K562 (cell line): ENCODE measurements around the gene PTPN7. TPM values are rescaled to one million over a fixed set of nuclear protein-coding genes. Genes with fewer than 3 reads are reported as not detected.

Experiments
- BRD9 ChIP-seq: fragments of 450-650 bp; IDR thresholded peaks from 2 replicates; pipeline ENCODE4 v1.6.1; 2018; ENCODE audit warnings: low read depth; ENCODE audit not compliant: partially characterized antibody
- CUX1 ChIP-seq: fragments of 200-800 bp; sonication (Bioruptor generic); IDR thresholded peaks from 2 replicates; pipeline ENCODE4 v1.6.1; 2016; ENCODE audit warnings: missing genetic modification characterization, missing compliant biosample characterization
- HNRNPL ChIP-seq: fragments of 200-400 bp; formaldehyde crosslinking; IDR thresholded peaks from 2 replicates; pipeline ENCODE4 v1.6.1; 2017; ENCODE audit warnings: low read depth, mild to moderate bottlenecking, low read length
- KAT7 ChIP-seq: sonication (generic); formaldehyde crosslinking; IDR thresholded peaks from 2 replicates; pipeline ENCODE4 v1.8.0; 2022; ENCODE audit warnings: missing genetic modification reagents, mild to moderate bottlenecking, borderline replicate concordance
- KLF10 ChIP-seq: fragments of 250-450 bp; sonication (Bioruptor Pico); IDR thresholded peaks from 2 replicates; pipeline ENCODE4 v1.6.1; 2021; ENCODE audit warnings: matching md5 sums
- MEIS2 ChIP-seq: fragments of 450-650 bp; IDR thresholded peaks from 2 replicates; pipeline ENCODE4 v1.6.1; 2014; ENCODE audit warnings: mild to moderate bottlenecking; ENCODE audit not compliant: partially characterized antibody
- TAF9B ChIP-seq: fragments of 450-650 bp; IDR thresholded peaks from 2 replicates; pipeline ENCODE4 v1.6.1; 2018; ENCODE audit warnings: mild to moderate bottlenecking; ENCODE audit not compliant: partially characterized antibody
- TSHZ1 ChIP-seq: fragments of 250-450 bp; sonication (Bioruptor Pico); IDR thresholded peaks from 2 replicates; pipeline ENCODE4 v1.4.0; 2020; ENCODE audit warnings: mild to moderate bottlenecking, moderate library complexity
- ZNF586 ChIP-seq: fragments of 450-650 bp; formaldehyde crosslinking; conservative IDR thresholded peaks from 2 replicates; pipeline ENCODE4 v1.4.0; 2020; ENCODE audit warnings: mild to moderate bottlenecking, moderate library complexity
- ZNF75A ChIP-seq: fragments of 450-650 bp; formaldehyde crosslinking; IDR thresholded peaks from 2 replicates; pipeline ENCODE4 v1.4.0; 2020; ENCODE audit warnings: mild to moderate bottlenecking
- polyA plus RNA-seq, 8 experiments: library from polyadenylated mRNA; depleted of rRNA in 4 of 8; stranded (reverse) in 5 of 8; unstranded in 3 of 8; fragments of >200 nt; fragmentation: Nextera tagmentation in 2 of 8; fragmentation: Illumina TruSeq in 1 of 8; extraction: Ambion mirVana in 2 of 8; extraction: Trizol in 1 of 8; gene quantifications; 2 replicates each; pipeline versions ENCODE4 v1.2.1 to v1.2.3, GENCODE V29; 2011 to 2014; ENCODE audit warnings: inconsistent platforms in 1 of 8, missing spikeins in 1 of 8
- total RNA-seq, 7 experiments: library from RNA; depleted of rRNA in 6 of 7; stranded (reverse); fragments of >200 nt in 6 of 7; fragmentation: Illumina TruSeq in 2 of 7; extraction: Trizol in 2 of 7; gene quantifications; 2 replicates each; pipeline versions ENCODE4 v1.2.1 to v1.2.3, GENCODE V29; 2011 to 2021; ENCODE audit warnings: low replicate concordance in 1 of 7

The PTPN7 gene
- total and polyA plus RNA-seq, 9 of the 15 experiments (the other 6 are each of a cell fraction or from before 2014, with no cell fraction given) = 18.7 to 144 (median 120) TPM

DNA sequence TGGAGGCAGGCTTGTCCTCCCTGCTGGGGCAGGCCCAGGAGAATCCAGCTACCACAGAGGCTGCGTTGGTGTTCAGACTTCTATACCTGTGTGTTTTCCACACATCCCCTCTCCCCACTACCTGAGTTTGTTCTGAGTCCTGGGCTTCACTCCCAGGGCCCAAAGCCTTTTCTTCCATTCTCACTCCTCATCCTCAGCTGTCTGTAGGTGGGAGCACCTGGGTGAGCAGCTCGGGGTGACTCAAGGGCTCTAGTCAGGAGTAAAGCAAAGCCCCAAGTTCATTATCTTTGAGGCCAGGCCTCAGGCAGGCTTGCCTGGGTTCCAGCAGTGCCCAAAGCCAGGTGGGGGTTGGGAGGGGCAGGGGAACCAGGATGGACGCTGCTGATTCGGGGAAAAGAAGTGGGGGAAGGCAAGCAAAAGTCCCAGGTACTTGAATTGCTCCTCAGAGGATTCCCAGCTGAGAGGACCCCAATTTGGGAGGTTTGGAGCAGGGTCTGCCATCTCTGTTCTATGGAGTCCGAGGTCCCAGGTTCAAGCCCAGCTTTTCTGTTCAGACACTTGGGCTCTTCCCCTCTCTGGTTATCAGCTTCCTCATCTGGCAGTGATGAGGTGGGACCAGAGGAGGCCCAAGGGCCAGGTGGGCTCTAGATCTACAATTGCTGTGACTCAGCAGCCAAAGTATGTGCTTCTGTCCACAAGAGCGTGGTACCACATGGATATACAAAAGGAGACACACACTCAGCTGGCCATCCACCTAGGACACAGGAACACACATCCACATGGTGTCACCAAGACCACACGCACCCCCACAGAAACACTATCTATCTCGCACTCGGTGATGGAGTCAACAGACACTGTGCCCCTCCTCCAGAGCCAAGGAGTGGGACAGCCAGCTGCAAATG is 5.8 kb upstream of the PTPN7 start (continued):
- TF ChIP-seq CUX1 (no peak), BRD9 (no peak), MEIS2 (peak; percentile 36), TSHZ1 (CRISPR knock-in tag) (no peak), ZNF75A (no peak), HNRNPL (no peak), TAF9B (no peak), KAT7 (CRISPR knock-in tag) (no peak), KLF10 (CRISPR knock-in tag) (no peak), ZNF586 (CRISPR knock-in tag) (no peak)
